Uterus (tissue), 2 donors: ENCODE data around the gene CRTC3.

ENCODE experiments used
- CTCF ChIP-seq, 4 experiments: fragments of 200-600 bp in 2 of 4; fragments of 450-650 bp in 2 of 4; sonication (generic) in 2 of 4; IDR thresholded peaks; one replicate each; pipeline ENCODE4 v1.5.1; 2016 to 2019; ENCODE audit warnings: antibody characterized with exemption in 4 of 4, mild to moderate bottlenecking in 2 of 4, moderate library complexity in 1 of 4
- POLR2A ChIP-seq, 2 donors: fragments of 450-650 bp; IDR thresholded peaks; one replicate each; pipeline ENCODE4 v1.6.1; 2016; ENCODE audit warnings: antibody characterized with exemption in 2 of 2, mild to moderate bottlenecking in 1 of 2, moderate library complexity in 1 of 2

GRCh38 chr15:90680371-90680935 lies 150.7 kb downstream of the CRTC3 start:
- TF ChIP-seq CTCF (IDR thresholded peaks at IDR 0.05) = no peak
- no peak for TF ChIP-seq POLR2A (IDR thresholded peaks at IDR 0.05)
